GM21576 (cell line): ENCODE measurements around the gene CFAP410.
"Not testable (repeated sequence)": the region's sequence is repeated elsewhere in the genome, so short reads cannot be mapped to it uniquely, and the experiment has no call there.

Source experiments
- ATAC-seq: cut with Tn5 transposase; IDR thresholded peaks from one replicate; pipeline ENCODE4 v1.9.1; 2021; ENCODE audit warnings: mild to moderate bottlenecking, moderate library complexity; ENCODE audit not compliant: unreplicated experiment

Gene CFAP410

DNA sequence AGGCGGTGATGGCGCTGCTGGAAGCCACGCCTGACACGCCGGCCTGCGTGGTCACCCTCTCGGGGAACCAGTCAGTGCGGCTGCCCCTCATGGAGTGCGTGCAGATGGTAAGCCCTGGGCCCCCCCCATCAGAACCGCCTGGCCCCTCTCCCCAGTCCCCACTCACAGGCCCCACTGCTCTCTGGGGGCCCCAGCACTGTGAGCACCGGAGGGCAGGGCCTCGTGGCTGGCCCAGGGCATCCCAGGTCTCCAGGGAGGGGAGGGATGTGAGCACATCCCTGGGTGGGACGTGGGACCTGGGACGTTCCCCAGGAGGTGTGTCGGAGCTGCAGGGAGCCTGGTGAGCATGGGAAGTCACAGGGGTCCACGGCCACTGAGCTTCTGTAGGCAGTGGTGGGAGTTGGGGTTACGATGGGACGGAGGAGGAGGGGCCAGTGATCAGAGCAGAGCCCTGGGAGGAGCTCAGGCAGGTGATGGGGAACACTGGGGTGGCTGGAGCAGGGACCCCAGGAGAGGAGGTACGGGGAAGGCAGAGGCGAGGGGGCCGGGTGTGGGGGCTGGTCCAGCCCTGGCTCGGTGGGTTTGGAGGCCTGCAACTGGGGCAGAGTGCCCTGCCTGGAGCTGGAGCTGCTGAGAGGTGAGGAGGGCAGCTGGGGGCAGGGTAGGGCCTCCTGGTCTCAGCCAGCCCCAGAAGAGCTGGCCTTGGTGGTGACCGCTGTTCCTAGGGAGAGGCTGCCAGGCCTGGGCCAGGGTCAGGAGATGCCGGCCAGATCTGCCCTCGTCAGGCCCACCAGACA lies 20.5 kb downstream of the CFAP410 start:
- no peak for ATAC-seq

DNA sequence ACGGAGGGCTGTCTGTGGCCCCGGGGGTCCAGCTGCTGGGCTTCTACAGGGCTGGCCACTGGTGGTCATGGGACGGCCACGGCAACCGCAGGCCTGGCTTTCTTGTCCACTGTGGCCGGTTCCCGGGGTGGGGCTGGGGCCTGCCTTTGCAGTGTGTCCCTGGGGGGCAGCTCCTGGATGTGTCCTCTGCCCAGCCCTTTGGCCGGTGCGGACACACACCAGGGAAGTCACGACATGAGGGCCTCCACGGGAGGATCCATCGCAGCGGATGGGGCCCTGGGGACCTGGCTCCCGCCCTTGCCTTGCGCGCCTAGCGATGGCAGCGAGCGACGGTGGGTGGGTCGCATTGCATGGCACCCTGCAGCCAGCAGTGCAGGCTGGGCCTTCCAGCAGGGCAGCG lies 21.3 kb downstream of the CFAP410 start:
- no peak for ATAC-seq

DNA sequence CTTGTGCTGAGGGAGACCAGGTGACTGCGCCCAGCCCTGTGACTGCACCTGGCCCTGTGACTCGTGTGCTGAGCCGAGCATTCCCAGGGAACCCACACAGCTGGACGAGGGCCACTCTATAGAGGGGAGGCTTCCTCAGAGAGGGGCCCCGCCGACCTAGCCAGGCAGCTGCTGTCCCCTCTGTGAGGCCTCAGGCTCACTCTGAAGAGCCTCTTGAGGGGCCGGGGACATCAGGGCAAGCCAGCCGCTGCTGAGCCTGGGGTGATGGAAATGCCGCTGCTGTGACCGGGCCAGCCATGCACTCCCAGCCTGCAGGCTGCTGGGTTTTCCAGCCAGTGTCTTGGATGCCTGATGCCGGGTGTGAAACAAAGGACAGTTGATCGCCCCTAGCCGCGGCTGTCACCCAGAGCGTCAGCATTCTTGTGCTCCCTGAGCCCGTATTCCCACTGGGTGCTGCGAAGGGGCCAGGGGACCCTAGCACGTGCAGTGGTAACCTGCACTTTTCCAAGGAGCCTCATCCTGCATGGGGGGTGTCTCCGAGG lies 21.9 kb downstream of the CFAP410 start:
- no peak for ATAC-seq

DNA sequence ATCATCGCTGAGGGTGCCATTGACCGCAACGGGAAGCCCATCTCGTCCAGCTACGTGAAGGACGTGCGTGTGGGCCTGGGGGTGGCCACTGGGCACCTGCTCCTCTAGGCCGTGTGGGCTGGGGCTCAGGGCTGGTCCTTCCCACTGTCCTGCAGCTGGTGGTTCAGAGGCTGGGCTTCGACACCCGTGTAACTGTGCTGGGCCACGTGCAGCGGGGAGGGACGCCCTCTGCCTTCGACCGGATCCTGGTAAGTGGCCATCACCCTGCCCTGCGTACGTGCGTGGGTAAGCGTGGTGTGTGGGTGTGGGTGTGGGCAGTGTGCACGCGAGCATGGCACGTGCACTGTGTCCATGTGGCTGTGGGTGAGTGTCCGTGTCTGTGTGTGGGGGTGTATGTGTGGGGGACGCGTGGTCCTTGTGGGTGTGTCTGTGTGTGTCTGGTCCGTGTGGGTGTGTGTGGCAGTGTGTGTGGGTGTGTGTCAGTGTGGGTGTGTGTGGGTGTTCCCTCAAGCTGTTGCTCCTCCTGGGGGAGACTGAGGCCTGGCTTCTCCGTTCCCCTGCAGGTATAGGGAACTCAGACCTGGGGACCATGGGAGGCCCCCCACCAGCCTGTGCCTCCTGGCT lies 22.8 kb downstream of the CFAP410 start:
- no peak for ATAC-seq

DNA sequence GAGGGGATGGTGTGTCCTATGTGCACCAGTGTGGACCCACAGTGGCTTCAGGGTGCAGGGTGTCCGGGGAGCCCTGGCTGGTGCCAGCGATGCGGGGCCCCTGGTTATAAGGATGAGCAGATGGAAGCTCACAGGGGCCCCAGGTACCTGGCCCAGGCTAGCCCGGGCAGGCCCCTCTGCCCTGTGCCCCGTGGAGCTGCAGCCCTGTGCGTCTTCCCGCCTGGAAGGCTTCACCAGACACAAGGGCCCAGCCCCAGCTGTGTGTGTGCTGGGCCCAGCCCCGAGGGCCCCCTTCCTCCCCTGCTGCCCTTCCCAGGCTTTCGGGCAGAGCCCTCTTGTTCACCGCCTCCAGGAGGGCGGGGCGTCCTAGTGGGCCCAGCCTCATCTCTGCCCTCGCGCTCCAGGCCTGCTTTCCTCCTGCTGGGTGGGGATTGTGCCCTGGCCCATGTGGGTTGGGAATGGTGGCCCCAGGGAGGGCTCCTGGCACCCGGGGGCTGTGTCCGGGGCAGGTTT lies 23.4 kb downstream of the CFAP410 start:
- no peak for ATAC-seq

DNA sequence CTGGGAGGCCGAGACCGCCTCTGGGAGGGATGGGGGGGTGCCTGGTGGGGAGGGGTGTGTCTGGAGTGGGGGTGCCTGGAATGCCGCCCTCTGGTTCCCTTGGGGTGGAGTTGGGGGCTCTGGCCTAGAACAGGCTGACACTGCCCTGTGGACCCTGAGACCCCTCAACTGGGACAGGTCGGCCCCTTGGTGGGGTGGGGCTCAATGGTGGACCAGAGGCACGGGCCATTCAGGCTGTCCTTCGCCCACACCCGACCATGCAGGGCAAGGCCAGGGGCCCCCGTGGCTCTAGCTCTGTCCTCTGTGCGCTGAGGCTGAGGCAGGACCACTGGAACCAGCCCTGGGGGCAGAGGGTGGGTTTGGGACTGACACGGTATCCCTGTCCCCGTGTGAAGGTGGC lies 24.6 kb downstream of the CFAP410 start:
- ATAC-seq, result no peak

DNA sequence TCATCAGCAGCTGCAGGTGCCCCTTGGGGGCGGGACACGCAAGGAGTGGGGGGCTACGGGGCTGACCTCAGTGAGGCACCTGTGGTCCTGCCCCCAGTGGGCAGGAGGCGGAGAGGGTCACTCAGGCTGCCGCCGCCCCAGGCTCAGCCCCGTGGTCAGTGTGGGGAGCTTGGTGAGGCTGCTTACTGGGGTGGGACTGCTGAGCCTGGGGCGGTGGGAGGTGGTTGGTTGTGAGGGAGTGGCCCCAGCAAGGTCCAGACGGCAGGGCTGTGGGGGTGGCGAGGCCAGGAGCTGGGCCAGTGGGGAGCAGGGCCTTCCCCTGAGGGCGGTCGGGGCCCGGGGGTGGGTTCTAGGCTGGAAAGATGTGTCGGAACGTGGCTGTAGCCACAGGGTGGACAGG lies 25.1 kb downstream of the CFAP410 start:
- no peak for ATAC-seq

DNA sequence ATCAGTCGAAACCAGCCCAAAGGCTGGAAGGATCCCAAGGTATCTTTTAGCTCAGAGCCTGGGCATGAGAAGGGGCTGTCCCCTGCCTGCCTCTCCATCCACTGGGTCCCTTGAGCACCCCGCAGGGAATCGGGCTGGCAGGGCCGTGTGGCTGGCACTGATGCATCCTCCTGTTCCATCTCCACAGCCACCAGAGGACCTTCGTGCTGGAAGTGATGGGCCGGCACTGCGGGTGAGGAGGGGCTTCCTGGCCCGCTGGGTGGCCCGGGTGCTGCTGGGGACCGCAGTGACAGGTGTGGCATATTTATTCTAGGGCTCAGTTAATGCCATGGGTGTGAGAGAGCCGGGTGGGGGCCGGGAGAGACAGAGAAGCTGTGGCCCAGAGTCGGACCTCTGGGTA lies 25.7 kb downstream of the CFAP410 start:
- ATAC-seq, result no peak

DNA sequence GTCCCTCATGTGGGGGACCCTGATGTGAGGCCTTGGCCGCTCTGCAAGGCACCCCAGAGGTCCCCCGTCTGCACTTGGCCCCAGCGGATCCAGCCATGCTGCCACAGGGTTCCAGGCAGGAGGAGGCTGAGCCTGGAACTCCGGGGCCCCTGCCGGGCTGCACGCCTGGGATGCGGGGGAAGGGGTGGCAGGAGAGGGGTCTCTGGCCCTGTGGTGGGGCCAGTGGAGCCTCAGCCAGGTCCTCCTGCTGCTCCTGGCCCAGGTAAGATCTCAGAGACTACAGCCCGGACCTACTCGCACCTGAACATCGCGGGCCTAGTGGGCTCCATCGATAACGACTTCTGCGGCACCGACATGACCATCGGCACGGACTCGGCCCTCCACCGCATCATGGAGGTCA lies 26.5 kb downstream of the CFAP410 start:
- no peak for ATAC-seq

DNA sequence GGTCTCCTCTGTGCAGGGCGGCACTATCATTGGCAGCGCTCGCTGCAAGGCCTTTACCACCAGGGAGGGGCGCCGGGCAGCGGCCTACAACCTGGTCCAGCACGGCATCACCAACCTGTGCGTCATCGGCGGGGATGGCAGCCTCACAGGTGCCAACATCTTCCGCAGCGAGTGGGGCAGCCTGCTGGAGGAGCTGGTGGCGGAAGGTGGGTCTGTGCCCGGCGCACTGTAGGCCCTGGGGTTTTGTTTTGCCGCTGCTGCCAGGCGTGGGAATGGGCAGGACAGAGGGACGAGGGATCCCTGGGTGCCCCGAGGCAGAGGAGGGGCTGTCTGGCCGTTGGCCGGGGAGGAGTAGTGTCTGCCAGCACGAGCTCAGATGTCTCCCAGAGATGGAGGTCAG lies 27.1 kb downstream of the CFAP410 start:
- ATAC-seq, result no peak

DNA sequence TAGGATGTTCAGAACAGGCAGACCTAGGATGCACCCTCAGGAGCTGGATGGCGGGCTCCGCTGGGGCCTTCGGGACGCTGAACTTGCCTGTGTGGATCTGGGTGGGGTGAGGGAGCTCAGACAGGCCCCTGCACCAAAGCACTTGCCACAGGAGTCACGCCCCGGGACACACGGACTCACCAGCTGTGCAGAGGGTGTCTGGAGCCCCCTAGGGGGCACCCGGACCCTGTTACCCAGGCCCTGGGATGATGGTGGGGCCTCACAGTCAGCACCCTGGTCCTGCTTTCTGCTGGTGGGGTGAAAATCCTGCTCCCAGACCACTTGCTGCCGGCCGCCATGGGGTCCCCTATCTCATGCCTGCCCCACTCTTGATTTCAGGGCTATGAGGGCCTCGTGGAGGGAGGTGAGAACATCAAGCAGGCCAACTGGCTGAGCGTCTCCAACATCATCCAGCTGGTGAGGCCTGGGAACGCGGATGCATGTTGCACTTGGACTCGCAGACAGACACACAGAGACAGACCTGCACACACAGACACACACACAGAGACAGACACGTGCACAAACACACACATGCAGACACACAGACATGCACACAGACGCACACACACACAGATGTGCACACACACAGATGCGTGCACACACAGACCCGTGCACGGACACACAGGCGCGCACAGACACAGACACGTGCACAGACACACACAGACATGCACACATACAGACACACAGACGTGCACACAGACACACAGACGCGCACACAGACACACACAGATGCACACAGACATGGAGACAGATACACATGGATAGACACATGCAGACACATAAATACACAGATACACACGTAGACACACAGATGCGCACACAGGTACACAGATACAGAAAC lies 28.3 kb downstream of the CFAP410 start:
- ATAC-seq, result no peak

DNA sequence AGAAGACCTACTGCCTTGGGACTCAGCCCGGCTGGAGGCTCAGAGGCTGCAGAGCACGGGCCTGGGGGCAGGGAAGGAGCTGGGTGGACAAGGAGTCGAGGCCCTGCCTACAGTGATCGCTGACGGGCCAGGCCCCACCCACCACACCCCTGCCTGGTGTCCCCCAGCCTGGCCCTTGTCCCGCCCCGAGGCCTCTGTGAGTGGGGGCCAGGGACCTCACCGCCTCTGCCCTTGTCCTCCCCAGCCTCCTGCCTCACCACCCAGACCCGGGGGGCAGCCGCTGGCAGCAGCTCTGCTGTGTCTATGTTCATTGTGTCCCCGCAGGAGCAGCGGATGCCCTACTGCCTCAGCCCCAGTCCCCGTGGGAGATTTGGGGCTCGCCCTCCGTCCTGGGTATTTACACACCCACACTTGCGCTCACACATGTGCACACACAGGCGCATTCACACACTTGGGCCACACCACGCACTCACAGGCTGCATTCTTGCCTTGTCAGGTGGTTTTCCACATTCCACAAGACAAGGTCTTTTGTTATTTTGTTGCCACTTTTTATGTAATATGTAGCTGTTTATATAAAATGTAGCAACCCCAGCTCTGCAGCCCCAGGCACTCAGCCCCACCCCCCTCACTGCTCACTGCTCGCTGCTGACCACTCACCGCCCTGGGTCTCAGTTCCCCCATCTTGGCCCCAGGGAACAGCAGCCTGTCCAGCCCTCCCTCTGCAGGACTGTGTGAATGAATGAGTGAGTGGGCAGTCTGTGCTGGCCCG lies 32.1 kb downstream of the CFAP410 start:
- ATAC-seq, result no peak

DNA sequence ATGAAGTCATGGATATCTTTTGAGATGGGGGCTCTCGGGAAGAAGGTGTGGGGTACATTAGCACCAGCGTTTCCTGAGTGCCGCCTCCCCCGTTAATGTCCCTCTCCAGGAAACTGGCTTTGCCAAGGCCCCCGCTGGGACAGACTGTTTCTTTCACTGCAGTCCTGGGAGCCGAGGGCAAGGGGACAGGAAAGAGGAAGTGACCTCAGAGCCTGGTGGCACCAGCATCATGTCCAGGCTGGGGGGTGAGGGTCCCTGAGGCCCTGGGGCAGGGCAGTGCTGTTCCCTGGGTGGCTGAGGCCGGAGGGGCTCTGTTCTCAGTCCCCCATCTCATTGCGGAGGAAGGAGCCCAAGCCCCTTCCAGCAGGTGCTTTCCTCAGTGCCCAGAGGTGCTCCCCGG lies 33.5 kb downstream of the CFAP410 start:
- no peak for ATAC-seq

DNA sequence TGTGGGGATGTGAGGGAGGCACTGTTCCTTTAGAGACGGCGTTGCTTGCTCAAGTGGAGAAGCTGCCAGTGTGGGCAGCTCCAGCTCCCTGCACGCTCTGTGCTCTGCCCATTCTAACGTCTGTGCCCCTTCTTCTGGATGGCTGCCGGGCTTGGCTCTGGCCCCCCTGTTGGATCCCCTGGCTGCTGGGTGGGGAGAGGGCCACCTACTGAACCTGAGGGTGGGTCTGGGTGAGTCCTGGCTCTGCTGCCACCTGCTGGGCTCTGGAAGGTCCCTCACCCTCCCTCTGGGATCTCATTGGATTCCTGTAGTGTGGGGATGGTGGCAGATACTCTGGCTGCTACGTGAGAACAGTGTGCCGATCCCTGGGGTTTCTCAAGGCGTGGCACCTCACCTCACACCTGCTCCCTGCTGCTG lies 34.3 kb downstream of the CFAP410 start:
- no peak for ATAC-seq

DNA sequence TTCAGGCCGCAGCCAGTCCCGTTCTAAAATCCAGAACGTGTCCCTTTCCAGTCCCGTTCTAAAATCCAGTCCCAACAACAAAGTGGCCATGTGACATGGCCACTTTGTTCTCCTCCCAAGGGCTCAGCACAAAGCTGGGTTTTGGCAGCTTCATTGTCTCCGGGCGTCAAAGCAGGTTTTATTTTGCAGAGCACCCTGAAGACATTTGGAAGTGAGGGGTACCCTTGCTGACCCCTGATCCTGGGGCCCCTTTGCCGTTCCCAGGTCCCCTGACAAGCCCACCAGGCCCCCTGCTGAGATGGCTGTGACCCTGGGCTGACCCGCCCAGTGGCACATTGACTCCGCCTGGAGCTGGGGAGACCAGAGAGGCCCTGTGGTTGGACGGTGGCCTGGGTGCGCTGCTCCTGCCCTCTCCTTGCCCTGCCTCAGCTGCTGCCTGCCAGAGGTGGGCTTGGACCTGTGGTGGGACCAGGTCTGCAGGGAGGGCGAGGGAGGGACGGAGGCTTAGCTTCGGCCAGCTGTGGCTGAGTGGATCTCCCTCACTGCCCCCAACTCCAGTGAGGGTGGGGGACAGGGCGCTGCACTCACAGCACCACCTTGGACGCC lies 35.1 kb downstream of the CFAP410 start:
- ATAC-seq, result no peak

DNA sequence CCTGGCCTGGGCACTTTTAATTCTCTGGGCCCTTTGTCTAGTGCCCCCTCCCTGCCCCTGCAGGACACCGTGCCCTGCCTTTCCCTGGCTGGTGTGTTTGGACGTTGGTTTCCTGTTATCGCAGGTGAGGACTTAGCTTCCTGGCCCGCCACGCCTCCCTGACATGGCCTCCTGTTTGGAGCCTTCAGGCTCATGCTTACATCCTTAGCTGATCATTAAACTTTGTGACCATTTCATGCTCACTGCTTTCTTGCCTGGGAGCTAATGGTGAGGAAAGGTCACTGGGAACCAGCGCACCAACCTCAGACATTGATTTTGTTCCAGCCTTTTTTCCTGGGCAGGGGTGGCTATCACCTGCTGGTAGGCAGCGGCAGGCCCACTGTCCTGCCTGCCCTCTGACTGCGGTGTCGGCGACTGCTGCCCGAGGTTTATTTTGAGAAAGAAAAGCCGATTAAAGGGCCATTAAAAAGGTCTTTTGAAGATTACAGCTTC lies 35.7 kb downstream of the CFAP410 start:
- no peak for ATAC-seq

DNA sequence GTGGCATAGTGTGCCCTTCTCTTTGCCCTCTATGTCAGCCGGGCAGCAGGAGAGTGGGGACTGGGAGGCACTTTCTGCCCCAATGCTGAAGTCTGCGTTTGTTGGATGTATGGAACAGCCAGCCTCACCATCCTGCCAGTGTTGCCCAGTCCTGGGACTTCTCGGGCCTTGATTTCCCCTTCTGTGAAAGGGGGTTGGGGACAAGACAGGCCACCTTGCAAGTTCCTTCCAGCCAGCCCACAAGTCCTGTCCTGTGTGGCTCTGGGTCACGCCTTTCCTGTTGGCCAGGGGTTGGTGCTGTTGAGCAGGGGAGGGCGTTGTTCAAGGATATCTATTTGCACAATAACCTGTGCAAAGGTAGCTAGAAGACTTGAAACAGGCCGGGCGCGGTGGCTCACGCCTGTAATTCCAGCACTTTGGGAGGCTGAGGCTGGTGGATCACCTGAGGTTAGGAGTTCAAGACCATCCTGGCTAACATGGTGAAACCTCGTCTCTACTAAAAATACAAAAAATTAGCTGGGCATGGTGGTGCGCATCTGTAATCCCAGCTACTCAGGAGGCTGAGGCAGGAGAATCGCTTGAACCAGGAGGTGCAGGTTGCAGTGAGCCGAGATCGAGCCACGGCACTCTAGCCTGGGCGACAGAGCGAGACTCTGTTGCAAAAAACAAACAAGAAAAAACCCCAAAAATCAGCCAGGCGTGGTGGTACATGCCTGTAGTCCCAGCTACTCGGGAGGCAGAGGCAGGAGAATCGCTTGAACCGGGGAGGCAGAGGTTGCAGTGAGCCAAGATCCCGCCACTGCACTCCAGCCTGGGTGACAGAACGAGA lies 36.4 kb downstream of the CFAP410 start:
- ATAC-seq, result not testable (repeated sequence)

DNA sequence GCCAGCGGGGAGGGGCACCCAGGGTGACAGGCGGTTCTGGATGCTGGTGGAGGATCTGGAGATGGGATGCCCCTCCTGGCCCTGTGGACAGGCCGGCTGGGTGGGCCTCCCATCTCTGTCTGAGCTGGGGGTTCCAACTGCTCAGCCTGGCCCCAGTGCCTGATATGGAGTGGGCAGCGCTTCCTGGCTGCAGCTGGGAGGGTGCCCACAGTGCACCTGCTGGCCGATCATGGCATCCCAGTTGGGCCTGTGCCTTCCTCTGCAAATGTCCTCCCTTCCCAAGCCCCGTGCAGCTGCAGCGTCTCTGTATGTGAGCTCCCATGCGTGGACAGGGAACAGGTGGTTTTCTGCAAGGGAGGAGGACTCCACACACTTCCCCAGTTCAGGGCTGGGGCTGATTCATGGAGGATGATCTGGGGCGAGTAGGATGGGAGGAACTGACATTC lies 37.2 kb downstream of the CFAP410 start:
- no peak for ATAC-seq

DNA sequence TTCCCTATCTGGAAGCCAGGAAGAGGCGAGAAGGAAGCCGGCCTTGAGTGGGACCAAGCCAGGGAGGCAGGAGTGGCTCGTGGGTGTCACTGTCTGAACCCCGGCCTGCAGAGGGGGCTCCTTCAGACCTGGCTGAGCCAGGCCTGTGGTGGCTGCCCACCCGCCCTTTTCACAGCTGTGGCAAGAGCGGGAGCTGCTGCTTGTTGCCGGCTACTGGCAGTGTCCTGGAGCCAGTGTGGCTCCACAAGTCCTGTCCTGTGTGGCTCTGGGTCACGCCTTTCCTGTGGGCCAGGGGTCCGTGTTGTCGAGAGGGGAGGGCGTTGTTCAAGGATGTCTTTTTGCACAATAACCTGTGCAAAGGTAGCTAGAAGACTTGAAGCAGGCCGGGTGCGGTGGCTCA lies 38.0 kb downstream of the CFAP410 start:
- no peak for ATAC-seq
